Purkinje cell (primary cell): ENCODE data around the gene IQCF5. TPM values are rescaled to one million over a fixed set of nuclear protein-coding genes. Genes with fewer than 3 reads are reported as not detected.

Source experiments
- polyA plus RNA-seq: library from polyadenylated mRNA; unstranded; fragments of >200 nt; fragmentation: Nextera tagmentation; gene quantifications from 2 replicates; pipeline ENCODE4 v1.2.1, GENCODE V29; 2014

Gene IQCF5
- not detected in 2 replicates for polyA plus RNA-seq

GRCh38 chr3:51875501-51875900, at the start of gene IQCF5:
IQCF5 (minus strand) TSS chr3:51875601; CDS start chr3:51875531, 70 bp downstream.

GRCh38 chr3:51860703-51861665, 14.4 kb downstream of the IQCF5 start, which contains the start of gene IQCF2:
IQCF2 (plus strand) TSS chr3:51861615; CDS start chr3:51861667, 52 bp downstream.

Other genes starting within 250 kb of the IQCF5 start
- gene TEX264, start 204.3 kb downstream of the IQCF5 start, polyA plus RNA-seq = 27.6 and 38.0 TPM in 2 replicates
- 0.50 TPM in 1 of 2 replicates, not detected in the other for gene GRM2, start 168.5 kb downstream of the IQCF5 start, polyA plus RNA-seq
- not detected in 2 replicates for gene IQCF6, start 96.4 kb downstream of the IQCF5 start, polyA plus RNA-seq
- gene IQCF2, start 14.0 kb downstream of the IQCF5 start, polyA plus RNA-seq = not detected in 2 replicates
- gene IQCF1, start 27.8 kb upstream of the IQCF5 start, polyA plus RNA-seq = not detected in 2 replicates
- 3.4 and 6.5 TPM in 2 replicates for gene RRP9, start 66.3 kb upstream of the IQCF5 start, polyA plus RNA-seq
- 2.3 and 2.5 TPM in 2 replicates for gene PARP3, start 66.8 kb upstream of the IQCF5 start, polyA plus RNA-seq
- gene GPR62, start 79.8 kb upstream of the IQCF5 start, polyA plus RNA-seq = 0.53 TPM in 1 of 2 replicates, not detected in the other
- 0.67 and 2.1 TPM in 2 replicates for gene PCBP4, start 91.9 kb upstream of the IQCF5 start, polyA plus RNA-seq
- gene ABHD14B, start 98.4 kb upstream of the IQCF5 start, polyA plus RNA-seq = 2.0 and 3.7 TPM in 2 replicates
- gene ABHD14A, start 99.5 kb upstream of the IQCF5 start, polyA plus RNA-seq = 59.8 and 65.2 TPM in 2 replicates
- gene ACY1, start 107.9 kb upstream of the IQCF5 start, polyA plus RNA-seq = 4.4 and 12.2 TPM in 2 replicates
- gene RPL29, start 120.3 kb upstream of the IQCF5 start, polyA plus RNA-seq = 878 and 896 TPM in 2 replicates
- gene DUSP7, start 181.0 kb upstream of the IQCF5 start, polyA plus RNA-seq = 0.25 and 1.0 TPM in 2 replicates